HG03575 (cell line): ENCODE data around the gene CLDN16.
A peak's percentile ranks its signal among the peaks of the same experiment; 100 is the strongest.

ENCODE experiments used
- ATAC-seq: cut with Tn5 transposase; IDR thresholded peaks from one replicate; pipeline ENCODE4 v1.9.1; 2021; ENCODE audit not compliant: unreplicated experiment, insufficient number of reproducible peaks, low FRiP score; ENCODE audit errors: extremely low read depth

Gene CLDN16

DNA sequence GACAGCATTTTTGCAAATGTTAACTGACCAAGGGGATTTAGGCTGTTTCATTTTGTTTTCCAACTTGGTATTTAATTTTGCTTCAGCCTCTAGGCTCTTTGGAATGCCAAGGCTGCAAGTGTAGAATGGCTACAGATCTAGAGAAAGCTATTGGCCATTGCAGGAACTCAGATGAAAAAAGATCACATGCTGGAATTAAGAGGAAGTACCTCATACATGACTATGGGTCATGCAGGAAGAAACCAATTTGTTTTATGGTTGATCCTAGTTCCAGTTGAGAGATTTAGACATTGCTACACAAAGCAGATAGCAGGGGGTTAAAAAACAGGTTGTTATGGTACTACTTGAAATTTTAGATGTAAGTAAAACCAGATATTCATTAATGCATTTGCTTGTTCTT lies 12.7 kb upstream of the CLDN16 start:
- ATAC-seq: no peak

DNA sequence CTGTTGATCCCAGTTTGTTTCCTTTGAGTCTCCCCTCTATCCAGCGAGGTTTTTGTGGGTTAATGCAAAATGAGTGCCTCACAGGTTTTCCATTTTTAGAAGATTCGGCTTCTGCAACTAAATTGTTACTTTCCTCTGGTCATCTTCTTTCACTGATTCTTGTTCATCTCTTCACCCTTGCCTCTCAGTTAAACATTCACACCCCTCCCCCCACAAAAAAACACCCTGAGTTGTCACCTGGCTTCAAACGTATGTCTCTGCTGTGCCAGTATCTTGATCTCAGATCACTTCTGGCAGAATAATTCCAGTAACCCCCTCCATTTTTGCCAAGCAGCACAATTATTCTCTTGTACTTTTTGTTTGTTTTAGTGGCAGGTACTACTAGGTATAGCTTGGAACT lies 12.3 kb upstream of the CLDN16 start:
- no peak for ATAC-seq

DNA sequence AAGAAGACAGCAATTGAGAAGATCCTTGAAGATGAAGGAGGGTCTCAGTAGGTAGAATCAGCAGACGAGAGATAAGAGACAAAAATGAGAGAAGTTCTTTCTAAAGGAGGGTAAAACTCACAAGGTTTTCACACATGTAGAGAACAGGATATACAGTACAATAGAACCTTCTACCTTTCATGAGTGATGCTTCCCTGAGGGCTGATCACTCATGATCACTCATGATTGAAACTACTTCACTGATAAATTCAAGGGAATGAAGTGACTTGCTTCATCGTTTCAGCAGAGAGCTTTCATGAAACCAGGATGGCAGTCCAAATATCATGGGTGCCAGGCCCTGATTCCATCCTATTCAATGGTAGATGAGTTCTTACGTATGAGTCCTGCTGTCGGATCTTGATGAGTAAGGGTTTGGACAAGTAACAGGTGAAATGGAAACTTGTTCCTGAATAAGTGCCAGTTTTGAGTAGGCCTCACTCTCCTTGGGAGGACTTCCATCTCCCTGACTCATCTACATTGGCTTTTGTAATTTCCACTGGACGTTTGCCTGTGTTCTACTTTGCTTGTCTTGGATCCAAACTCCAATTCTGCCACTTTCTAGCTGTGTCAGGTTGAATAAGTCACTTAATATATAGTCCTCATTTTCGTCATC lies 9.6 kb upstream of the CLDN16 start:
- ATAC-seq: no peak

DNA sequence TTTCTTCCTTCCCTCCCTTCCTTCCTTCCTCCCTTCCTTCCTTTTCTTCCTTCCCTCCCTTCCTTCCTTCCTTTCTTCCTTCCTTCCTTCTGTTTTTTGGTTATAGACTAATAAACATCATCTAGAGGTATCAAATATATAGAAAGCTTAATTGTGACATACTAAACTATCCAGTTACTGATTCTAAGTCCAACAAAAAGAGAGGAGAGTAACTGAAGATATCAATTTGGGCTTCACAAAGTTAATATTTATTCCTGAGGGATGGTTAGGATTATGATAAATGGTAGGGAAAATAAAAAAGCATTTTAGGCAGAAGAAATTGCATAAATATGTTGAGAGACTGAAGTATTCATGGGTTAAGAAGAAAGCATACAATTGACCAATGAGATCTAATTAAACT lies 7.8 kb upstream of the CLDN16 start:
- no peak for ATAC-seq

DNA sequence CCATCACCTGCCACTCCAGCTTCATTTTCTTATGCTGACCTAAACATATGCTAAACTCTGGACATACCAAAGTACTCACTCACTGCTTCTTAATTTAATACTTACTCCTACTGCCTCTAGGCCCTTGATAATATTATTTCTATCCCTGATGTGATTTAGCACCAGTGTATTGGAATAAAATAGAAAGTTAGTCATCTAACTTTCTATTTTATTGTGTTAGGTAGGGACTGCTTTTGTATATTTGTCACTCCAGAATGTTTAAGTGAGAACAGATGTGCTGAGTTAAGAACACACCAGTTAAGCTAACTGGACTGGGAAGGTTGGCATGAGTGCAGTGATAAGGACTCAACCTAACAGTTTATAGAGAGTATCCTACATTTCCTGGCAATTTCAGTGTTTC lies 6.5 kb upstream of the CLDN16 start:
- no peak for ATAC-seq

DNA sequence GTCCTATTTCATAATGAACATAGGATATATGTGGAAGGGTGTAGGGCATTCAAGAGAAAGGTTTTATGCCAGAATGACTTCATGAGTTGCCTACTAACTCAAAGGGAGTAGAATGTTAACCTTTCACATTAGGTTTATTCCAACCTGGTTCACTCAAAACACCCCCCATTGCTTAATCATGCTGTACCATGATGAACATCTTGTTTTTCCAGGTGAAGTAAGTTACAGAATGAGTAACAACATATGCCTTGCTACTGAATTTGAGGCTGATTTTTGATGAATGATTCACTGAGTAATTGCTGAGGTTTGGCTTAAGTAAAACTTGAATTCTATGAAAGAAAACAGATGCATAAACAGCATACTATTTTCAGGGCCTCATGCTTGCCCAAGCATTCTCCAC lies 5.9 kb upstream of the CLDN16 start:
- no peak for ATAC-seq

DNA sequence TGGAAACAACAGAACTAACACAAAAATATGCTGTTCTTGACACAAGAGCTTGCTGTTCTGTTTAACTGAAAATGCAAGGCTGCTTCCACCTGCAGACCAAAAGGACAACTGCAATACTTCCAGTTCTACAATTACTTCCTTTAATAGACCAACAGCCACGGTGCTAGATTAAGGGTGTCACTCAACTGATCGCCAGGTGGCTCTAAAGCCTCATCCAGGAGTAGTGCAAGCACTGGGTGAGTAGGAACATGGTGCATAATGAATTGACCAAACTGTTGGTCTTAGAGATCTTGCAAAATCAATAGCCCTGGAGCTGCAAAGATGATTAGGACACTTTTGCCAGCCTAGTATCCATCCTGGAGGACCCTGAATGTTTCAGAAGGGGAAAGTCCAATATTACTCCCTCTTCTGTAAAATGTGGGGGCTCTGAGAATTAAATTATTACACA lies 3.6 kb upstream of the CLDN16 start:
- peak; percentile 84 for ATAC-seq

DNA sequence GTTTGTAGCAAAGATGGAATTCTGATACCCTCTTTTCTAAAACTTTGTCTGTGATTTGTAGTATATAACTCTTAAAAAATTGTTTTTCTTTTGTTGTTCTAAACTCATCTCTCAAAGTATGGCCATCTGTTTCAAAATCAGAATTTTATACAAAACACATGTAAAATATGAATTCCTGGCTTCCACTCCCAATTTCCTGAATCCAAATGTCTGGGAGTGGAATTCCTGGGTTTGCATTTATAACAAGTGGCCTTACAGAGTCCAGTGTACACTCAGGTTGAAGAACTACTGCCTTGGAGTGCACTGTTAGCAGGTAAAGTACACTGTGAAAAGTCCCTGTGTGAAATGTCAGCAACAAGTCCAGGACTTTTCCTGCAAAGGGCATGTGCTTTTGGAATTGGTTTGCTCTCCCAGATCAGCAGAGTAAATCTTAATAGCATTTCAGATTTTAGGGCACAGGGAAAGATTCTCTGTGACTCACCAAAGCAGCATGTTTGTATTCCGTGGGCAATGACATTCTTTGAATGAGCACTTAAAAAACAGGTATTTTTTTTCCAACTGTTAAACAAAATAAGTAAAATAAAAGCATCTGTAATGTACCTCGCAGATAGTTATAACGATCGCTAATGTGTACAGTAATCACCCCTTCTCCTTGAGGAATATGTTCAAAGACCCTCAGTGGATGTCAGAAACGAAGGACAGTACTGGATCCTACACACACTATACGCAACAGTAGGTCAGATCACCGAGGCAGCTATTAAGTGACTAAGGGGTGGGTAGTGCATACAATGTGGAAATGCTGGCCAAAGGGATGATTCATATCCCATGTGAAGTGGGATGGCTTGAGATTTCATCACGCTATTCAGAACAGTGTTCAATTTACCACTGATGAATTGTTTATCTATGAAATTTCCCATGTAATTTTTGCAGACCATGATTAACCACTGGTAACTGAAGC lies 2.0 kb upstream of the CLDN16 start:
- ATAC-seq: no peak

DNA sequence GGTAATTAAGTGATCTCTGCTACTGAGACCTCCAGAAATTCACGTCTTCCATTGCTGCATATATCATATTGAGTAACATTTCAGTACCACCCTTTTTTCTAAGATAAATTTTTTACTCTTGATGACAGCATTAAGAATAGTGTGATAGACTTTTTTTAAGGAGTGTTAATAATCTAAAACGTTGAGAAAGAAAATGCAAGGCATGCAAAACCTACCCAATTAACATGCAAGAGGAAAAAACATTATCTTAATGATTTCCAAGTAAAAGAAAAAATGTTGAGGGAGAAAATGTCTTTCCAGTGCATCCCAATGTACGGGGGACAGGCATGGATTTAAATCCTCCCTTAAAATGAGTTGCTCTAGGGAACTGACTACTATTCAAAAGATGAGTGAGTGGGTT lies 740 bp downstream of the CLDN16 start:
- no peak for ATAC-seq

DNA sequence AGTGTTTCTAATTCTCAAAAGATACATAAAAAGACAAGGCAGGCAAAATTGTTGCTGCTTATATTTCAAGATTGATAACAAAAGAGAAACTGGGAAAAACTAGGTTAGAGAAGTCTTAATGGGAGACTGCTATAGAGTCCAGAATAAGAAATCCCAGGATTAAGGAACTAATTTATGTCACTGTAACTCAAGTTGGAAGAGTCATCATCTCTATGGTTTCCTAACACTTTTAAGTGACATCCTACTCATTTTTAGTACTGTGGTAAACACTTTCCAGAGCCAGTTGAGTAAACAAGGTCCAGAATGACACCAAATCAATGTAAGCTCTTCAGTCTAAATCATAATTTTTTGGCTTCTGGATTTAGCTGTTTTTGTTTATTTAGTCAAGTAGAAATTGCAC lies 8.0 kb downstream of the CLDN16 start:
- ATAC-seq: no peak

DNA sequence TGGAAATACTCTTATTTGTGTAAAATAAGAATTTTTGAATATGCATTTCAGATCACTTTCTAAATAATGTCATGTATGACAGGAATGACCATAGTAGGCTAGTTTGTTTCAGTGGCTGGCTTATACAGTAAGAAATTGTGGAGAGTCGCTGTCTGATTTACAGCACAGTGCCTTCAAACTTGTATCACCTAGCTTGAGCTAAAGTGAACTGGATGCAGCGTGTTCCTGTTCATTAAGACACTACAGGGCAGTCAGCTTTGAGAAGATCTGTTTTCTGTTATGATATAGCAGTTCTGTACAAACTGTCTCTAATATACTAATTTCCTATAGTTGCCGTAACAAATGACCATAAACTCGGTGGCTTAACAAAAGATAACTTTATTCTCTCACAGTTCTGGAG lies 9.9 kb downstream of the CLDN16 start:
- ATAC-seq: no peak

DNA sequence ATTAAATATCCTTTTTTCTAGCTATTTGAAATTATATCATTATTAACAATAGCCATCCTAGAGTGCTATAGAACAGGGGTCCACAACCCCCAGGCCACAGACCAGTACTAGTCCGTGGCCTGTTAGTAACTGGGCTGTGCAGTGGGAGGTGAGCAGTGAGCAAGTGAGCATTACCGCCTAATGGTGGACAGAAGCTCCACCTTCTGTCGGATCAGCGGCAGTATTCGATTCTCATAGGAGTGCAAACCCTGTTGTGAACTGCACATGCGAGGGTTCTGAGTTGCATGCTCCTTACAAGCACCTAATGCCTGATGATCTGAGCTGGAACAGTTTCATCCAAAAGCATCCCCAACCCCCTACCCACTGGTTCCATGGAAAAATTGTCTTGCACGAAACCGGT lies 11.7 kb downstream of the CLDN16 start:
- ATAC-seq: no peak

DNA sequence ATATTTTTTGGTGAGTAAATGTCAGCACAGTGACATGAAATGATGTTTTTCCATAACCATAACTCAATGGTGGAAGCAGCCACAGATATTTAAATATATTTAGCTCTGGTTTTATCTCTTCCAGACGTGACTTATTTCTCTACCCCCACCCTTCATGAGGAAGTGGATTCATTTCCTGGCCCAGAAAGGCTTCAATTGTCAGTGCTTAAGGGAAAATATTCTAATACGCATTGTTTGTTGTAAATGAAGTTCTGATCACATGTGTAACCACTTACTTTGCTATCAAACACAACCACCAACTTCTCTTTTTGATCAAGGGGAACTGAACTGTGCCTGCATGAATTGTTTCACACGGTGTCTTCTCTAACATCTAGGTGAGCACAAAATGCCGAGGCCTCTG lies 14.0 kb downstream of the CLDN16 start:
- no peak for ATAC-seq

DNA sequence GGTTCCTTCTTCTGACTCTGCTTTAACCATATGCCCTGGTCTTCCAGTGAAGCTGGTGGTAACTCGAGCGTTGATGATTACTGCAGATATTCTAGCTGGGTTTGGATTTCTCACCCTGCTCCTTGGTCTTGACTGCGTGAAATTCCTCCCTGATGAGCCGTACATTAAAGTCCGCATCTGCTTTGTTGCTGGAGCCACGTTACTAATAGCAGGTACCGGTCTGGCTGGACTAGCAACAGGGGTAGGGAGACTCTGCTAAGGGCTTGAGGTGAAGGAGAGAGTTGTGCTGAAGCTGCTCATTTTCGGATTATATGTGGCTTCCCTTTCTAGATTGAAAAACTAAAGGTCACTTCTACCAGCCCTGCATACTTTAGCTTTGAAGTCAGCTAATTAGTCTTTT lies 16.8 kb downstream of the CLDN16 start:
- ATAC-seq: no peak

DNA sequence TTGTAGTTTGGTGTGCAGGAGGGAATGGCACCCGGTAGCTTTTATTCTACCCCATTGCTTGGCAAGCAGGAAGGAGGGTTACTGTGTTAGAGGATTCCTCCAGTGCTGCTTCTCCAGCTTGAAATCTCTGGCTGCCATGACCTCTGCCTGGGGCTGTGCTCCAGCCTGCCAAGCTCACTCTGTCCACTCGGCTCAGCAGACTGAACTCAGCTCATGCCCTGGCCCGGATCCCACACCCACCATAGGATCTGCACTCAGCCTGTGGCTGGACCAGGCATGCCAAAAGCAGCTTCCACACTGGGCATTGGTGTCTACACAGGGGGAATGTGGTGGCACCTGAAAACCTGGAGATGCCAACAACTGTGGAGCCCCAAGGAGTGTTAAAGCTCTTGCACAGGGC lies 26.3 kb downstream of the CLDN16 start:
- no peak for ATAC-seq

DNA sequence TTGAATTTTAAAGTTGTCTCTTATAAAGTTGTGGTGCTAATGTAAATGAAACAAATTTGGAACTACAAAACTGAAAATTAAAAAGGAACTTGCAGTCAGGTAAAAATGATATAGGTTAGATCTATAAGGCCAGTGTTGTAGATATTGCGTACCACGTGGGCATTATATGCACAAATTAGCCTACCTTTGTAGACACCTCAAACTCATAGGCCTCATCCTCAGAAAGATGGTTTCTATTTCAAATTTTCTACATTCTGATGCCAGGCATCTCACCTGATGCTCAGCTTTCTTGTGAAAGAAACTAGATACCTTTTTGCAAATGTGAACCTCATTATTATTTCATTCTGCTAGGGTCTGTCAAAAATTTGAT lies 36.1 kb downstream of the CLDN16 start:
- no peak for ATAC-seq

DNA sequence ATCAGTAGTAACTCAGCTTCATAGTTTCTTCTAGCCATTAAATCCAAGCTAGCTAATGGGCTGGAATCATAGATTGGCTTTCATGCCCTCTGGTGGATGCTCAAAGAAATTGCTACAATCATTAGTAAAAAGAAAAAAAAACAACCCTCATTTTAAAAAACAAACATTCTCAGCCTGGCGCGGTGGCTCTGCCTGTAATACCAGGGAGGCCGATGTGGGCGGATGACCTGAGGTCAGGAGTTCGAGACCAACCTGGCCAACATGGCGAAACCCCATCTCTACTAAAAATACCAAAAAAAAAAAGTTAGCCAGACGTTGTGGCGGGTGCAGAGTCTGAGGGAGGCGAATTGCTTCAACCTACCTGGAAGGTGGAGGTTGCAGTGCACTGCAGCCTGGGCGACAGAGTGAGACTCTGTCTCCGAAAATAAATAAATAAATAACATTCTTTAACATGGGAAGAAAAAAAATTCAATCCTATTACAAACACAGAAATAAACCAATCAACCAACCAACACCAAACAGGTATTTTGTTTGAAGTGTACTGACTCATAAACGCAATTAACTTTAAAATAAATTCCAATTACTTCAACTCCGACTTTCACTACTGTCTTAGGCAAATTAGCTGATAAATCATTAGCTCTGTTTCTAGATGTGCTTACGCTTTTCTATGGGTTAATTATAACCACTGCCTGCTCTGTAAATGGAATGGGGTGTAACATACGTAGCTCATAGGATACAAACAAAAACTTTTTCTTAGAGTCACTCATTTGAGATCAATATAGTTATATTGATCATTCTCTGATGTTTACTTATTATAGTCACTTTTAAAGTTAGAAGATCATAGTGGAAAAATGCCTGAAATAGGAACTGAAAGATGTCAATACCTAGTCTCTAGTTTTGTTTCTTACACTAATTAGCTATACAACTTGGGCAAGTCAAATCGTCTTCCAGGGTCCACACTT lies 36.8 kb downstream of the CLDN16 start:
- ATAC-seq: peak; percentile 57

DNA sequence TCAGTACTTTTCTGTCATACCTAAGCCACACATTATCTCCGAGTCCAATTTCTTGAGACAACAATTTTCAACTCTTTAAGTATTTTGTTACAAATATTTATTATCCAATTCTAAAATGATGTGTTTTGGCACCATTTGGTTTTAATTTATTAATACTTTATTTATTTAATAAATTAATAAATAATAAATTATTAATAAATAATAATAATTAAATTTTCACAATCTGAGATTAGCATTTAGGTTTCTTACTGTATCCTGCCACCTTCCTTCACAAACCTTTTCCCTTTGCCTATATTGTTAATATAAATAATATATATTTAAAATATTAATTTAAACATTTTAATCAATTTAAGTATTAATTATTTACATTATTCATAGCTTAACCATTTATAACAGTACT lies 37.9 kb downstream of the CLDN16 start:
- ATAC-seq: no peak

DNA sequence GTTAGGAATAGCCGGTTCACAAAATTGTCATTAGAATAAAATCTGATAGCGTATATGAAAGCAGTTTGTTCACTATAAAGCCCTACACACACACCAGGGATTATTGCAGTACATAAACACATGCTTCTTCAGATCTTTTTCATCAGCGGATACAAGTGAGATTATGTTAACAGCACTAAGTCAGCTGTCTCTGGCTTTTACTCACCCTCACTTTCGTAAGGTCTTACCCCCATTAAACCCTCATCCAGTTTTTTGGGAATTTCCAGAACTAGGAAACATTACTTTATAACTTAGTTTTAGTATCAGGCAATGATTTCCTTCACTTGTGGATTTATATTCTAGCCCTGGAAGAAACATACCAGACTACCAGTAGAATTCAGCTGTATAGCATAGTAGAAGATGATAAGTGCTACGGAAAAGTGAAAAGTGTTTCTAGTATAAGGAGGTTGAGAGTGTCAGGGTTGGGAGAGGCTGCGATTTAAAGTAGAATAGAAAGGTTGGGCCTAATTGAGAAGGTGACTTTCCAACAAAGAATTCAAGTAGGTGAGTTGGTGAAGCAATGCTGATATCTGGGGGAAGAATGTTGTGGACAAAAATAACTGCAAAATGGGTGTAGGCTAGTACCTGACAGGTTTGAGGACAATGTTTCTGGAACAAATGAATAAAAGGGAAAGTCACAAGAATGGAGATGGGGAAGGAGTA lies 39.0 kb downstream of the CLDN16 start:
- no peak for ATAC-seq
